Heart right ventricle (tissue), 16 donors: ENCODE measurements around the gene CDH3. TPM values are rescaled to one million over a fixed set of nuclear protein-coding genes. Genes with fewer than 3 reads are reported as not detected.
A peak's percentile ranks its signal among the peaks of the same experiment; 100 is the strongest.

Source experiments
- ATAC-seq, 8 donors: fragments of 200-7000 bp; cut with Tn5 transposase; one replicate each; pipeline ENCODE4 v1.9.1; 2020; ENCODE audit warnings: mild to moderate bottlenecking in 8 of 8, moderate library complexity in 8 of 8, moderate number of reproducible peaks in 1 of 8
- DNase-seq, 2 donors: peaks; one replicate each; pipeline ENCODE4 v3.0.0-alpha.2; 2020
- H3K27ac ChIP-seq, 10 donors: fragments of 200-600 bp; sonication (generic) in 2 of 10; one replicate each; pipeline versions ENCODE4 v1.5.0 to v1.8.0; 2020 to 2022; ENCODE audit warnings: mild to moderate bottlenecking in 3 of 10
- H3K27me3 ChIP-seq, 7 donors: fragments of 200-600 bp; one replicate each; pipeline ENCODE4 v1.8.0; 2021 to 2022; ENCODE audit warnings: mild to moderate bottlenecking in 2 of 7
- H3K36me3 ChIP-seq, 9 donors: fragments of 200-600 bp; sonication (generic) in 1 of 9; one replicate each; pipeline versions ENCODE4 v1.5.0 to v1.8.0; 2020 to 2022; ENCODE audit warnings: mild to moderate bottlenecking in 2 of 9
- H3K4me1 ChIP-seq, 9 donors: fragments of 200-600 bp; sonication (generic) in 1 of 9; one replicate each; pipeline versions ENCODE4 v1.5.0 to v1.8.0; 2020 to 2022; ENCODE audit warnings: mild to moderate bottlenecking in 4 of 9
- H3K4me3 ChIP-seq, 10 donors: fragments of 200-600 bp; sonication (generic) in 2 of 10; one replicate each; pipeline versions ENCODE4 v1.5.0 to v1.8.0; 2020 to 2022; ENCODE audit warnings: mild to moderate bottlenecking in 7 of 10, moderate library complexity in 2 of 10
- H3K9me3 ChIP-seq, 11 donors: fragments of 200-600 bp in 10 of 11; sonication (generic) in 2 of 11; one replicate each; pipeline versions ENCODE4 v1.5.0 to v1.8.0; 2013 to 2022; ENCODE audit warnings: mild to moderate bottlenecking in 2 of 11, control low read depth in 1 of 11, moderate library complexity in 1 of 11
- CTCF ChIP-seq, 9 donors: fragments of 200-600 bp; sonication (generic) in 2 of 9; IDR thresholded peaks; one replicate each; pipeline versions ENCODE4 v1.5.0 to v1.8.0; 2021 to 2022; ENCODE audit warnings: antibody characterized with exemption in 9 of 9, mild to moderate bottlenecking in 5 of 9, moderate library complexity in 1 of 9
- WGBS, 2 donors: extraction: QIAGEN DNeasy Blood & Tissue Kit; methylation state at CpG; one replicate each; pipeline ENCODE4 v1.1.7; 2013; ENCODE audit warnings: inconsistent platforms in 1 of 2; 5-methylcytosine and 5-hydroxymethylcytosine counted together
- intact Hi-C, 10 donors: fragments of 100-400 bp; cut with DNase I; formaldehyde crosslinking; loops; one replicate each; pipeline versions ENCODE4 v1.11.1 to v1.14.2; 2022
- polyA plus RNA-seq, 2 donors: library from polyadenylated mRNA; stranded (reverse); fragments of 200-250 nt; gene quantifications; one replicate each; pipeline ENCODE4 v1.2.3, GENCODE V29; 2013
- total RNA-seq, 10 donors: library from RNA; stranded (reverse); fragmentation: NEBNext Ultra II Directional in 3 of 10; extraction: Animal tissue kit (Norgen Biotek cat#: 25700) in 3 of 10; gene quantifications; one replicate each; pipeline versions ENCODE4 v1.2.1 to v1.2.4, GENCODE V29; 2021 to 2023
- donor health status: Arrhythmogenic right ventricular cardiomyopathy.
- donor health status: ischemic (EF 13 %, LVEDD 7.1; RV severe dilation, severe dysfunction).
- donor health status: healthy with polysubstance abuse.
- donor health status: DM: no; HTN: yes; CAD: no.
- donor health status: DM: no; HTN: no; CAD: no.
- donor health status: ischemic (EF 25% LVEDD 6.9; RV normal size, moderate dysfunction).
- donor health status: ischemic (EF 25% LVEDD 5.7; RV mildly dilated, moderate dysfunction).
- donor health status: healthy.
- donor health status: DM: yes; HTN: yes; CAD: no.
- donor health status: Ischemic cardiomyopathy.
- donor health status: ischemic (EF 35%, LVEDD 5.7; RV mildly dilated, moderate dysfunction).
- donor health status: nonischemic (EF 11% LVEDD 7.7; RV severe dilation, severe dysfunction).
- donor health status: DM: yes; HTN: yes; CAD: no.
- donor health status: PGD.
- donor health status: ischemic (EF 29% LVEDD 5.4; RV normal size, mild dysfunction).
- donor health status: nonischemic (EF 23%, LVEDD 6.1; RV moderate dilation, normal function).

The CDH3 gene
- total and polyA plus RNA-seq, 12 donors = 0.06 to 0.71 (median 0.29) TPM; not detected in 9

- no peak overlapping the region for H3K27ac ChIP-seq
- WGBS, 2 donors = 69 to 75% methylated on average over 23 of the region's 23 CpGs
- intact Hi-C loops = no loop called here
- H3K36me3 ChIP-seq = no peaks in the 10 kb centered on the region
- H3K27me3 ChIP-seq = peaks cover 0 to 12% (median 0%) of the 10 kb centered on the region in 7 donors
- no peak overlapping the region for H3K4me3 ChIP-seq
- peaks cover 0 to 8% (median 0%) of the 10 kb centered on the region in 9 donors for H3K4me1 ChIP-seq
- no peak for TF ChIP-seq CTCF (IDR thresholded peaks at IDR 0.05)
- ATAC-seq (no peak), DNase-seq (no peak)
- H3K9me3 ChIP-seq = no peaks in the 10 kb centered on the region
These were observed 53.0 kb downstream of the CDH3 start for GRCh38 chr16:68698091-68698490.

- H3K27ac ChIP-seq = no peak overlapping the region
- H3K9me3 ChIP-seq = no peaks in the 10 kb centered on the region
- TF ChIP-seq CTCF (IDR thresholded peaks at IDR 0.05) = no peak
- DNase-seq (no peak), ATAC-seq (no peak)
- H3K27me3 ChIP-seq = peaks cover 0 to 6% (median 0%) of the 10 kb centered on the region in 7 donors
- H3K4me1 ChIP-seq = peaks cover 0 to 8% (median 0%) of the 10 kb centered on the region in 9 donors
- intact Hi-C loops = loop anchor here in 1 of 10 donors (10.0 kb wide), 1 partner anchor 425 kb away; no protein-coding TSS in a partner anchor
- H3K4me3 ChIP-seq = no peak overlapping the region
- H3K36me3 ChIP-seq = no peaks in the 10 kb centered on the region
- WGBS, 2 donors = 48 to 62% methylated on average over 6 of the region's 6 CpGs
These were observed 55.0 kb downstream of the CDH3 start for GRCh38 chr16:68700120-68700519.

- Histone ChIP-seq H3K9me3 (no peaks in the 10 kb centered on the region), H3K4me3 (no peak overlapping the region), H3K27ac (no peak overlapping the region), H3K4me1 (peaks cover 0 to 8% (median 0%) of the 10 kb centered on the region in 9 donors), H3K27me3 (peaks cover 0 to 10% (median 0%) of the 10 kb centered on the region in 7 donors), H3K36me3 (no peaks in the 10 kb centered on the region)
- no peak for TF ChIP-seq CTCF (IDR thresholded peaks at IDR 0.05)
- ATAC-seq (no peak), DNase-seq (no peak)
- 67 to 72% methylated on average over 5 of the region's 5 CpGs for WGBS, 2 donors
- intact Hi-C loops = loop anchor here in 1 of 10 donors (10.0 kb wide), 1 partner anchor 424 kb away; no protein-coding TSS in a partner anchor
These were observed 55.7 kb downstream of the CDH3 start for GRCh38 chr16:68700831-68701230.

GRCh38 chr16:68704232-68704867, 59.2 kb downstream of the CDH3 start:
- intact Hi-C loops = loop anchor here in 1 of 10 donors (10.0 kb wide), 1 partner anchor 420 kb away; no protein-coding TSS in a partner anchor
- Histone ChIP-seq H3K9me3 (no peaks in the 10 kb centered on the region), H3K27ac (no peak overlapping the region), H3K36me3 (no peaks in the 10 kb centered on the region), H3K27me3 (peaks cover 0 to 11% (median 0%) of the 10 kb centered on the region in 7 donors), H3K4me3 (no peak overlapping the region), H3K4me1 (peaks cover 0 to 14% (median 0%) of the 10 kb centered on the region in 9 donors)
- 45 to 50% methylated on average over 13 to 15 of the region's 15 CpGs for WGBS, 2 donors
- peak in 8 of 9 donors; percentile 21 to 67 (median 56) for TF ChIP-seq CTCF (IDR thresholded peaks at IDR 0.05)
- ATAC-seq = peak in 7 of 8 donors; percentile 43 to 77 (median 57)
- peak; percentile 44 for DNase-seq
